GM06990 (cell line): Measurements from ENCODE around the gene BEND7.

Source experiments
- DNase-seq: peaks from one replicate; pipeline ENCODE4 v3.0.0-alpha.2; 2011; ENCODE audit not compliant: insufficient read length; ENCODE audit errors: extremely low read depth
- H3K27me3 ChIP-seq: replicated peaks from 2 replicates; pipeline ENCODE4 v1.6.0; 2011; ENCODE audit warnings: low read length; ENCODE audit not compliant: control insufficient read depth, insufficient read depth
- H3K36me3 ChIP-seq: 2 replicates; pipeline ENCODE4 v1.5.1; 2011; ENCODE audit warnings: low read length; ENCODE audit not compliant: control insufficient read depth, insufficient read depth
- H3K4me3 ChIP-seq: replicated peaks from 2 replicates; pipeline ENCODE4 v1.5.1; 2011; ENCODE audit warnings: low read depth, mild to moderate bottlenecking, control low read depth, low read length
- CTCF ChIP-seq: IDR thresholded peaks from 2 replicates; pipeline ENCODE4 v1.5.1; 2011; ENCODE audit warnings: low read length, control low read depth, mild to moderate bottlenecking, inconsistent platforms; ENCODE audit not compliant: insufficient read depth, poor library complexity, severe bottlenecking

BEND7 gene

GRCh38 chr10:13500201-13500600, 28.6 kb downstream of the BEND7 start:
- Histone ChIP-seq H3K36me3 (no peaks in the 10 kb centered on the region), H3K27me3 (no peaks in the 10 kb centered on the region; the same call in none of the 2 replicates), H3K4me3 (no peak overlapping the region)
- no peak for TF ChIP-seq CTCF
- DNase-seq, result no peak

- H3K36me3 ChIP-seq, result no peaks in the 10 kb centered on the region
- no peaks in the 10 kb centered on the region; the same call in none of the 2 replicates for H3K27me3 ChIP-seq
- DNase-seq, result no peak
- no peak for TF ChIP-seq CTCF
- H3K4me3 ChIP-seq, result no peak overlapping the region
These were observed 29.7 kb downstream of the BEND7 start for GRCh38 chr10:13499150-13499549.

- TF ChIP-seq CTCF, result no peak
- no peak overlapping the region for H3K4me3 ChIP-seq
- no peak for DNase-seq
- H3K27me3 ChIP-seq, result no peaks in the 10 kb centered on the region; the same call in 1 of the 2 replicates
- no peaks in the 10 kb centered on the region for H3K36me3 ChIP-seq
These were observed 31.9 kb downstream of the BEND7 start for GRCh38 chr10:13496931-13497330.

GRCh38 chr10:13496164-13496563, 32.6 kb downstream of the BEND7 start:
- H3K36me3 ChIP-seq, result no peaks in the 10 kb centered on the region
- no peak for DNase-seq
- TF ChIP-seq CTCF, result no peak
- no peaks in the 10 kb centered on the region; the same call in 1 of the 2 replicates for H3K27me3 ChIP-seq
- H3K4me3 ChIP-seq, result no peak overlapping the region

- H3K4me3 ChIP-seq, result no peak overlapping the region
- no peak for DNase-seq
- TF ChIP-seq CTCF, result no peak
These were observed 36.2 kb downstream of the BEND7 start for GRCh38 chr10:13492493-13493180.

More at GRCh38 chr10:13492493-13493180, 36.2 kb downstream of the BEND7 start:
- Histone ChIP-seq H3K27me3 (no peaks in the 10 kb centered on the region), H3K36me3 (no peaks in the 10 kb centered on the region)
